Body of pancreas (tissue), 4 donors: Measurements from ENCODE around the gene AP1M1. TPM values are rescaled to one million over a fixed set of nuclear protein-coding genes. Genes with fewer than 3 reads are reported as not detected.

ENCODE experiments used
- ATAC-seq: fragments of 150-250 bp; one replicate; pipeline ENCODE4 v1.9.1; 2016
- DNase-seq, 4 donors: peaks; one replicate each; pipeline ENCODE4 v3.0.0-alpha.2; 2019
- H3K27ac ChIP-seq, 4 donors: fragments of 200-600 bp; sonication (generic); 1 replicate in 3 of 4; 2 replicates in 1 of 4; pipeline versions ENCODE4 v1.5.1 to v1.6.1; 2016 to 2019; ENCODE audit warnings: mild to moderate bottlenecking in 1 of 4, mixed read lengths in 1 of 4, moderate library complexity in 1 of 4
- H3K27me3 ChIP-seq, 2 donors: fragments of 200-600 bp; sonication (generic); one replicate each; pipeline ENCODE4 v1.6.0; 2016; ENCODE audit warnings: mild to moderate bottlenecking in 1 of 2
- H3K36me3 ChIP-seq, 2 donors: fragments of 200-600 bp; sonication (generic); replicated peaks in 1 of 2; 2 replicates each; pipeline ENCODE4 v1.5.1; 2016; ENCODE audit warnings: low read depth in 2 of 2; ENCODE audit not compliant: insufficient read depth in 1 of 2
- H3K4me1 ChIP-seq: fragments of 200-600 bp; sonication (generic); one replicate; pipeline ENCODE4 v1.6.0; 2016
- H3K4me3 ChIP-seq, 2 donors: fragments of 200-600 bp; sonication (generic); 1 replicate in 1 of 2; 2 replicates in 1 of 2; pipeline ENCODE4 v1.5.1; 2016 to 2019
- H3K9me3 ChIP-seq, 3 donors: fragments of 200-600 bp; sonication (generic); 1 replicate in 2 of 3; 2 replicates in 1 of 3; pipeline ENCODE4 v1.5.1; 2016
- POLR2A ChIP-seq, 3 donors: fragments of 450-650 bp; IDR thresholded peaks; one replicate each; pipeline ENCODE4 v1.6.1; 2016; ENCODE audit warnings: antibody characterized with exemption in 3 of 3, mild to moderate bottlenecking in 2 of 3
- WGBS, 2 donors: methylation state at CpG; one replicate each; pipeline ENCODE4 v1.1.5; 2017; 5-methylcytosine and 5-hydroxymethylcytosine counted together
- intact Hi-C: fragments of 100-400 bp; cut with DNase I; formaldehyde crosslinking; loops from one replicate; pipeline ENCODE4 v1.15.1; 2023
- total RNA-seq, 2 donors: library from RNA; depleted of rRNA; stranded (reverse); fragments of >200 nt; gene quantifications; one replicate each; pipeline ENCODE4 v1.1.0, GENCODE V29; 2016
- TF ChIP-seq, protein P1 (sequence below), 7 experiments: fragments of 450-650 bp in 4 of 7; fragments of 200-600 bp in 3 of 7; sonication (generic) in 3 of 7; IDR thresholded peaks; one replicate each; pipeline ENCODE4 v1.5.1; 2016 to 2019; ENCODE audit warnings: antibody characterized with exemption in 7 of 7

The AP1M1 gene
- total RNA-seq, 2 donors from 2014 or later, result 22.3 to 23.1 TPM

- WGBS, 2 donors, result 79 to 84% methylated on average over 21 to 22 of the region's 22 CpGs
- Histone ChIP-seq H3K9me3 (no peaks in the 10 kb centered on the region), H3K36me3 (peaks cover 0 to 3% of the 10 kb centered on the region in 2 donors), H3K4me1 (peaks cover 13% of the 10 kb centered on the region), H3K27me3 (no peaks in the 10 kb centered on the region), H3K27ac (no peak overlapping the region), H3K4me3 (no peak overlapping the region)
- intact Hi-C loops, result no loop called here
- DNase-seq (no peak), ATAC-seq (no peak)
- TF ChIP-seq POLR2A (IDR thresholded peaks at IDR 0.05), result no peak
- TF ChIP-seq, protein P1, sequence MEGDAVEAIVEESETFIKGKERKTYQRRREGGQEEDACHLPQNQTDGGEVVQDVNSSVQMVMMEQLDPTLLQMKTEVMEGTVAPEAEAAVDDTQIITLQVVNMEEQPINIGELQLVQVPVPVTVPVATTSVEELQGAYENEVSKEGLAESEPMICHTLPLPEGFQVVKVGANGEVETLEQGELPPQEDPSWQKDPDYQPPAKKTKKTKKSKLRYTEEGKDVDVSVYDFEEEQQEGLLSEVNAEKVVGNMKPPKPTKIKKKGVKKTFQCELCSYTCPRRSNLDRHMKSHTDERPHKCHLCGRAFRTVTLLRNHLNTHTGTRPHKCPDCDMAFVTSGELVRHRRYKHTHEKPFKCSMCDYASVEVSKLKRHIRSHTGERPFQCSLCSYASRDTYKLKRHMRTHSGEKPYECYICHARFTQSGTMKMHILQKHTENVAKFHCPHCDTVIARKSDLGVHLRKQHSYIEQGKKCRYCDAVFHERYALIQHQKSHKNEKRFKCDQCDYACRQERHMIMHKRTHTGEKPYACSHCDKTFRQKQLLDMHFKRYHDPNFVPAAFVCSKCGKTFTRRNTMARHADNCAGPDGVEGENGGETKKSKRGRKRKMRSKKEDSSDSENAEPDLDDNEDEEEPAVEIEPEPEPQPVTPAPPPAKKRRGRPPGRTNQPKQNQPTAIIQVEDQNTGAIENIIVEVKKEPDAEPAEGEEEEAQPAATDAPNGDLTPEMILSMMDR (IDR thresholded peaks at IDR 0.05), result no peak
Measured at GRCh38 chr19:16202320-16203255, 4.9 kb downstream of the AP1M1 start.

DNA sequence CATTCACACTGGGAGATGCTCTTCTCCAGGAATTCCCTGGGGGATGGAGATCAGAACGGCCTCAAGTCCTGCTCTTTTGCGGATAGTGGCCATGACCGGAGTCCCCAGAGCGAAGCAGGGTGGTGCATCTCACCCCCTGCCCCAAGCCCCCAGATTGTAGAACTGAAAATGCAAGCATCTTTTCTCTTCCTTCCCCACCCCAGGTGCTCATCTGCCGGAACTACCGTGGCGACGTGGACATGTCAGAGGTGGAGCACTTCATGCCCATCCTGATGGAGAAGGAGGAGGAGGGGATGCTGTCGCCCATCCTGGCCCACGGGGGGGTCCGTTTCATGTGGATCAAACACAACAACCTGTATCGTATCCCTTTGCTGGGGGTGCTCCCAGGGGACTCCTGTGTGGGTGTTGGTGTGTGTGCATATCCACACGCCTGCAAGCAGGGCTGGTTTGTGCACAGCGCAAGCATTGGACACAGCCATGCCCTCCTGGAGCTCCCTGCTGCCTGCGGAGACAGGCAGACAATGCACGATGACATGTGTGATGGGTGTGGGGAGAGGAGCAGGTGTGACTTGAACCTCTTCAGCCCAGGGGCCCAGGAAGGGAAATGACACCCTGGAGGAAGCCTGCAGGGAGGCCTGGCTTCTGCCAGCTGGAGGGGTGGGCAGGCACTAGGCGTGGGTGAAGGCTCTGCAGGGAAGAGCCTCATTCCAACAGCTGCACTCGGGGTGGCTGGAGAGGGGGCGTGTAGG is 5.7 kb downstream of the AP1M1 start:
- Histone ChIP-seq H3K4me1 (peaks cover 9% of the 10 kb centered on the region), H3K4me3 (no peak overlapping the region), H3K27ac (no peak overlapping the region), H3K9me3 (no peaks in the 10 kb centered on the region), H3K27me3 (no peaks in the 10 kb centered on the region), H3K36me3 (peaks cover 0 to 3% of the 10 kb centered on the region in 2 donors)
- ATAC-seq (no peak), DNase-seq (no peak)
- WGBS, 2 donors, result 92 to 94% methylated on average over 14 to 19 of the region's 19 CpGs
- TF ChIP-seq POLR2A (IDR thresholded peaks at IDR 0.05), result no peak
- TF ChIP-seq, protein P1 (IDR thresholded peaks at IDR 0.05), result no peak
- intact Hi-C loops, result no loop called here

DNA sequence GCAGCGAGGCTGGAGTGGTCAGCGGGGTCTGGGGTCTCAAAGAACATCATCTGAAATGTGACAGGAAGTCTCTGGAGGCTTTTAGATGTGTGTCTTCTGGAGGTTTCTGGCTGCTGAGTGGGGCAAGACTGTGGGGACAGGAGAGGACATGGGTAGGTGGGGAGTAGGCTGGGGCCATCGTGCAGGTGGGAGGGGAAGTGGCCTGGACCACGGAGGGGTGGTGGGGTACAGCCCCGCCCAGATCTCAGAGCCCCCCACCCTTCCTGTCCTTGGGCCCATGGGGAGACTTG is 6.2 kb downstream of the AP1M1 start:
- ATAC-seq (no peak), DNase-seq (no peak)
- intact Hi-C loops, result no loop called here
- 87 to 93% methylated on average over 4 to 5 of the region's 5 CpGs for WGBS, 2 donors
- Histone ChIP-seq H3K4me1 (peaks cover 4% of the 10 kb centered on the region), H3K27me3 (no peaks in the 10 kb centered on the region), H3K9me3 (no peaks in the 10 kb centered on the region), H3K27ac (no peak overlapping the region), H3K4me3 (no peak overlapping the region), H3K36me3 (peaks cover 0 to 3% of the 10 kb centered on the region in 2 donors)
- TF ChIP-seq POLR2A (IDR thresholded peaks at IDR 0.05), result no peak
- TF ChIP-seq, protein P1 (IDR thresholded peaks at IDR 0.05), result no peak

DNA sequence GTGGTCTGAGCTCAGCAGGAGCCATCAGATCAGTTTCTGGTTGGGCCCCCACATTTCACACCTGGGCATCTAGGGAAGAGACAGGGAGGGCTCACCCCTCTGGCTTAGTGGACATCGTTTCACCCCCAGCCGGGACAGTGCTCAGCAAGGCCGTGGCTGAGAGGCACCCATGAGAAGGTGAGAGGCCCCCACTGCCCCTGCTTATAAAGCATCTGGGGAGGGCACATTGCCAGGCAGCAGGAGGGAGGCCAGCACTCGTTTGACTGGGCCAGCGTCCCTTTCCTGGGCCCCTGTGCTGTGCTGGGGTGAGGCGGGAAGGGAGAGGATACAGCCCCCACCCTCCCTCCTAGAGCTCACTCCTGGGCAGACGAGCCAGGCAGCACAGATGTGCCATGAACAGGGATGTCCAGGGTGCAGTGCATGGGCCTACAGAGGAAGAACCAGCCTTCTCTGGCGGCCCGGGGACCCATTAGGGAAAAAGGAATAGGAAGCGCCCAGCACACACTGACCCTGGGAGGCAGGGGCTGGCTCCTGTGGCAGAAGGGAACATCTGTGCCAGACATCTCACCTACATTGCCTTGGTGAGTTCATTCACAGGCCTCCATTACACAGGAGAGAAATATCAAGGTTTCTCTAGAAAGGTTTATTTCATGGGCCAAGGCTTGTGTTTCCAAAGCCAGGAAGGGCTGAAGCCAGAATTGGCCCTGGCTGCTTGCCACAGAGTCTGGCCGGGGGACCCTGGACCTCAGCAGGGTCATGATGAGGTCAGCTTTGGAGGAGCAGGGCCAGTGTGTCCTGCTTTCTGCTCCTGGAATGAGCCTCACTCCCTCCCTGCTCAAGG is 7.7 kb downstream of the AP1M1 start:
- Histone ChIP-seq H3K4me1 (no peaks in the 10 kb centered on the region), H3K4me3 (no peak overlapping the region), H3K27me3 (no peaks in the 10 kb centered on the region), H3K36me3 (peaks cover 0 to 5% of the 10 kb centered on the region in 2 donors), H3K9me3 (no peaks in the 10 kb centered on the region), H3K27ac (no peak overlapping the region)
- no peak for DNase-seq
- intact Hi-C loops, result no loop called here
- 76 to 100% methylated on average over 1 to 11 of the region's 11 CpGs for WGBS, 2 donors
- TF ChIP-seq POLR2A (IDR thresholded peaks at IDR 0.05), result no peak
- TF ChIP-seq, protein P1 (IDR thresholded peaks at IDR 0.05), result no peak
- ATAC-seq, result no peak
